Epithelial cell of esophagus (primary cell): ENCODE results near the gene PNP.

Source experiments
- DNase-seq: peaks from one replicate; pipeline ENCODE4 v3.0.0; 2010; ENCODE audit warnings: low read depth
- H3K4me3 ChIP-seq: 2 replicates; pipeline ENCODE4 v1.5.1; 2011; ENCODE audit warnings: mild to moderate bottlenecking, low read length, control low read depth
- CTCF ChIP-seq: IDR thresholded peaks from 2 replicates; pipeline ENCODE4 v1.5.1; 2011; ENCODE audit warnings: low read depth, mild to moderate bottlenecking, low read length, control low read depth, inconsistent platforms; ENCODE audit not compliant: insufficient read depth; ENCODE audit errors: missing control alignments

PNP gene

GRCh38 chr14:20490563-20490962 is 21.4 kb downstream of the PNP start:
- no peak for TF ChIP-seq CTCF
- DNase-seq: no peak
- H3K4me3 ChIP-seq: no peak overlapping the region

- no peak for TF ChIP-seq CTCF
- no peak overlapping the region for H3K4me3 ChIP-seq
- no peak for DNase-seq
These were observed 23.3 kb downstream of the PNP start for GRCh38 chr14:20492486-20492885.

- no peak overlapping the region for H3K4me3 ChIP-seq
- peak; percentile 72 for DNase-seq
- TF ChIP-seq CTCF: no peak
These were observed 24.4 kb downstream of the PNP start for GRCh38 chr14:20493634-20494033.

GRCh38 chr14:20494935-20495766 is 25.9 kb downstream of the PNP start:
- DNase-seq: peak; percentile 90
- TF ChIP-seq CTCF: no peak
- no peak overlapping the region for H3K4me3 ChIP-seq

GRCh38 chr14:20498622-20499021 is 29.4 kb downstream of the PNP start:
- no peak for TF ChIP-seq CTCF
- DNase-seq: no peak
- H3K4me3 ChIP-seq: no peak overlapping the region

GRCh38 chr14:20499108-20499507 is 29.9 kb downstream of the PNP start:
- TF ChIP-seq CTCF: no peak
- DNase-seq: no peak
- H3K4me3 ChIP-seq: no peak overlapping the region

- H3K4me3 ChIP-seq: no peak overlapping the region
- no peak for TF ChIP-seq CTCF
- no peak for DNase-seq
These were observed 30.7 kb downstream of the PNP start for GRCh38 chr14:20499881-20500280.
